ENCODE results near the gene KMO.

DNA sequence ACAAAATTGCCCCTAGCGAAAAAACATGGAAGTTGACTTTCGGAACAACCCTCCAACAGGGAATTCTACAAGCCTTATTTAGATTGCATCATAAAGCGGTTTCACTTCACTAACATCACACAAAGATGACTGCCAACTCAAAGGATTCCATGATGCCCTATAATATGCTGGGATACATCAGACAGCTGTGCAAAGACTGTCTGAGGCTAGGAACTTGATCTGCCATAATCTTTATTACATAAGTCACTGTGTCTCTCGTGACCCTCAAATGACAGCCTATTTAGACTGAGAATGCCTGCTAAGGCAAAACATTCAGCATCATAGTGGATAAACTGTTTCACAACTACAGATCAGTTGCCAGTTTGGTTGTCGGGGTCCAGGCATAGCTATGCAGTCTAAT is 36.4 kb upstream of the KMO start:
- TF ChIP-seq CTCF (conservative IDR thresholded peaks at IDR 0.05; ENCODE audit: low read length), result no peak
- no peak for TF ChIP-seq EZH2phosphoT487 (IDR thresholded peaks at IDR 0.05; ENCODE audit: borderline replicate concordance)
